ENCODE data around the gene NOP53.

GRCh38 chr19:47720669-47721422, 24.5 kb upstream of the NOP53 start:
- no peak for TF ChIP-seq MEF2A (IDR thresholded peaks at IDR 0.05; ENCODE audit: control insufficient read depth, low read depth, low read length)
- no peak for TF ChIP-seq MYC (IDR thresholded peaks at IDR 0.05; ENCODE audit: low read depth, low read length)
- TF ChIP-seq MYC (CRISPR knock-in tag; IDR thresholded peaks at IDR 0.05; ENCODE audit: borderline replicate concordance, low read depth): no peak
- no peak for TF ChIP-seq SP2 (IDR thresholded peaks at IDR 0.05; ENCODE audit: extremely low read depth, low read depth, low read length, poor library complexity, severe bottlenecking)
